PC-3 (cell line): ENCODE data around the gene SPOPL.

Experiments used
- CTCF ChIP-seq: fragments of 300-600 bp; sonication (generic); conservative IDR thresholded peaks from 2 replicates; pipeline ENCODE4 v1.5.1; 2017; ENCODE audit warnings: antibody characterized with exemption, low read depth, mild to moderate bottlenecking, low read length
- EZH2phosphoT487 ChIP-seq: fragments of 300-600 bp; sonication (generic); IDR thresholded peaks from 2 replicates; pipeline ENCODE4 v1.6.1; 2018; ENCODE audit warnings: mild to moderate bottlenecking, antibody characterized with exemption, low read length, borderline replicate concordance

- no peak for TF ChIP-seq CTCF
- TF ChIP-seq EZH2phosphoT487, result no peak
These were observed 88.1 kb downstream of the SPOPL start for GRCh38 chr2:138589663-138590062.
